D721Med (cell line): Measurements from ENCODE around the gene BSND.

ENCODE experiments used
- DNase-seq: peaks from one replicate; pipeline ENCODE4 v3.0.0; 2011; ENCODE audit warnings: low spot score; ENCODE audit not compliant: insufficient read length
- FAIRE-seq: peaks from 2 replicates; lab custom pipeline; 2011; peaks lifted over from hg19 to GRCh38; lab: Jason Lieb, UNC
- CTCF ChIP-seq: IDR thresholded peaks from 2 replicates; pipeline ENCODE4 v1.5.1; 2012; ENCODE audit warnings: mild to moderate bottlenecking, control low read depth; ENCODE audit not compliant: insufficient read depth; ENCODE audit errors: missing control alignments

The BSND gene

DNA sequence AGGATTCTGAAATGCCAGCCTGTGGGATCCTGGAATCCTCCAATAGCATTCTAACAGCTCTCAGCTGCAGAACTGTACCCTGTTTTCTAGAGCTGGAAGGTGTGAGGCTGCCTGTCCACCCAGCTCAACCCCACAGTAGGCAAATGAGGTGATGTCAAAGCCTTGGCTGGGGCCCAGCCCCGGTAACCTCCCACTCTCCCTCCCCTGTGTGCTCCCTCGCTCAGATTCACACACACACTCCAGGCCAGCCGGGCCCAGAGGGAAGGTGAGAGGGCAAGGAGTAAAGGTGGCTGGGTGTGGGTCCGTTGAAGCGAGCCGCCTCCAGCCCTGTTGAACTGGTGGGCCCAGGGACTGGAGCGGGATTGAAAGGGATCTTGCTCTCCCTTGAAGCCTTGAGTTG, at the start of gene BSND:
BSND (plus strand) TSS at position 257 of the 400 bp plus-strand sequence. CDS start 254 bp downstream, outside the sequence.
- FAIRE-seq (no peak), DNase-seq (no peak)
- TF ChIP-seq CTCF = no peak

DNA sequence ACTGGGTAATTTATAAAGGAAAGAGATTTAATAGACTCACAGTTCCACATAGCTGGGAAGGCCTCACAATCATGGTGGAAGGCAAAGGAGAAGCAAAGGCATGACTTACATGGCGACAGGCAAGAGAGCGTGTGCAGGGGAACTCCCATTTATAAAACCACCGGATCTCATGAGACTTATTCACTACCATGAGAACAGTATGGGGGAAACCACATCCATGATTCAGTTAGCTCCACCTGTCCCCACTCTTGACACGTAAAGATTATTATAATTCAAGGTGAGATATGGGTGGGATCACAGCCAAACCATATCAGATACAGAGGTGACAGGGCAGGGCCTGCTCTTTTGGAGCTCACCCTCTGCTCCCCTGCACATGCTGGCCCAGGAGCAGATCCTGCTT, 49.7 kb upstream of the BSND start:
- FAIRE-seq = no peak
- no peak for TF ChIP-seq CTCF
- DNase-seq = no peak

GRCh38 chr1:54950006-54950368, 48.7 kb upstream of the BSND start:
- DNase-seq (no peak), FAIRE-seq (no peak)

GRCh38 chr1:54950369-54951163, 48.2 kb upstream of the BSND start:
- DNase-seq = peak; percentile 63
- TF ChIP-seq CTCF = peak; percentile 88

More at GRCh38 chr1:54950006-54950368, 48.7 kb upstream of the BSND start:
- no peak for TF ChIP-seq CTCF

GRCh38 chr1:54951810-54952226, 46.9 kb upstream of the BSND start:
- DNase-seq (no peak), FAIRE-seq (no peak)
- no peak for TF ChIP-seq CTCF

More at GRCh38 chr1:54950369-54951163, 48.2 kb upstream of the BSND start:
- no peak for FAIRE-seq

GRCh38 chr1:54952950-54953718, 45.6 kb upstream of the BSND start:
- TF ChIP-seq CTCF = no peak
- DNase-seq (no peak), FAIRE-seq (no peak)
